GM12878 (cell line): ENCODE results near the gene RBMS3. TPM values are rescaled to one million over a fixed set of nuclear protein-coding genes. Genes with fewer than 3 reads are reported as not detected.

Source experiments
- ATAC-seq: fragments of 200-7000 bp; cut with Tn5 transposase; 3 replicates; pipeline ENCODE4 v1.9.1; 2020; ENCODE audit warnings: mild to moderate bottlenecking, moderate library complexity
- BruUV-seq: library from RNA; stranded (reverse); fragments of 400-500 nt; replicated peaks from 2 replicates; lab custom pipeline; 2021; lab: Mats Ljungman, UMichigan
- CTCF ChIA-PET: fragments of 300-600 bp; sonication (Branson Sonifier 250); formaldehyde crosslinking; extraction: SDS; loops from one replicate; lab custom pipeline; 2021; ENCODE audit warnings: inconsistent platforms; lab: Yijun Ruan, JAX
- POLR2A ChIA-PET: fragments of 350-600 bp; formaldehyde crosslinking; extraction: SDS; loops from one replicate; lab custom pipeline; 2021; ENCODE audit warnings: inconsistent platforms; lab: Charles Lee
- RAD21 ChIA-PET: fragments of 300-600 bp; sonication (Branson Sonifier 250); formaldehyde crosslinking; loops from one replicate; lab custom pipeline; 2023; ENCODE audit warnings: antibody characterized with exemption; ENCODE audit not compliant: unreplicated experiment; lab: Charles Lee
- SMC1A ChIA-PET: fragments of 300-600 bp; sonication (Branson Sonifier 250); formaldehyde crosslinking; loops from one replicate; lab custom pipeline; 2023; ENCODE audit not compliant: unreplicated experiment, uncharacterized antibody; lab: Charles Lee
- DNase-seq: peaks from one replicate; pipeline ENCODE4 v3.0.0-alpha.2; 2011; ENCODE audit warnings: low read depth, low spot score
- FAIRE-seq: peaks from 3 replicates; lab custom pipeline; 2011; peaks lifted over from hg19 to GRCh38; lab: Jason Lieb, UNC
- H2AFZ ChIP-seq: 2 replicates; pipeline ENCODE4 v1.6.0; 2011; ENCODE audit warnings: low read depth, low read length, control low read depth; ENCODE audit not compliant: control insufficient read depth
- H3K27ac ChIP-seq: 2 replicates; pipeline ENCODE4 v1.5.1; 2011; ENCODE audit warnings: control low read depth; ENCODE audit not compliant: control insufficient read depth, insufficient read depth
- H3K27me3 ChIP-seq, 2 experiments: replicated peaks in 1 of 2; 2 replicates each; pipeline versions ENCODE4 v1.6.0 to v1.6.1; 2011; ENCODE audit warnings: low read length in 1 of 2; ENCODE audit not compliant: control insufficient read depth in 2 of 2, insufficient read depth in 2 of 2
- H3K36me3 ChIP-seq, 2 experiments: 2 replicates each; pipeline ENCODE4 v1.5.1; 2011; ENCODE audit warnings: low read length in 1 of 2; ENCODE audit not compliant: control insufficient read depth in 2 of 2, insufficient read depth in 2 of 2
- H3K4me1 ChIP-seq: 2 replicates; pipeline ENCODE4 v1.6.1; 2011; ENCODE audit warnings: mild to moderate bottlenecking, low read length, moderate library complexity, mixed read lengths; ENCODE audit not compliant: control insufficient read depth, insufficient read depth
- H3K4me2 ChIP-seq: 2 replicates; pipeline ENCODE4 v1.6.0; 2011; ENCODE audit warnings: control low read depth; ENCODE audit not compliant: control insufficient read depth, insufficient read depth
- H3K4me3 ChIP-seq: fragments of 200-600 bp; sonication (generic); 2 replicates; pipeline ENCODE4 v1.5.1; 2016
- H3K79me2 ChIP-seq: 2 replicates; pipeline ENCODE4 v1.6.0; 2011; ENCODE audit warnings: low read length; ENCODE audit not compliant: control insufficient read depth, insufficient read depth
- H3K9ac ChIP-seq: 2 replicates; pipeline ENCODE4 v1.8.0; 2011; ENCODE audit warnings: low read length, control low read depth, mixed read lengths; ENCODE audit not compliant: control insufficient read depth, insufficient read depth
- H3K9me3 ChIP-seq: replicated peaks from 3 replicates; pipeline ENCODE4 v1.5.1; 2011; ENCODE audit warnings: mild to moderate bottlenecking, low read length; ENCODE audit not compliant: control insufficient read depth, insufficient read depth
- H4K20me1 ChIP-seq: 2 replicates; pipeline ENCODE4 v1.6.0; 2011; ENCODE audit not compliant: control insufficient read depth, insufficient read depth
- GABPA ChIP-seq: IDR thresholded peaks from 2 replicates; pipeline ENCODE4 v1.6.1; 2014; ENCODE audit warnings: antibody characterized with exemption, low read depth, mild to moderate bottlenecking, inconsistent platforms
- POU2F2 ChIP-seq: IDR thresholded peaks from 3 replicates; pipeline ENCODE4 v1.6.1; 2011; ENCODE audit warnings: low read depth, mild to moderate bottlenecking, low read length, borderline replicate concordance
- RFX5 ChIP-seq: IDR thresholded peaks from 2 replicates; pipeline ENCODE4 v1.6.1; 2011; ENCODE audit warnings: low read depth, low read length, improper control_type of control experiment
- SUPT20H ChIP-seq: IDR thresholded peaks from 2 replicates; pipeline ENCODE4 v1.6.1; 2011; ENCODE audit warnings: low read depth, mild to moderate bottlenecking, low read length, moderate library complexity, borderline replicate concordance; ENCODE audit not compliant: control insufficient read depth
- WRNIP1 ChIP-seq: IDR thresholded peaks from 2 replicates; pipeline ENCODE4 v1.6.1; 2011; ENCODE audit warnings: low read depth, low read length, improper control_type of control experiment, borderline replicate concordance
- ZBED1 ChIP-seq: IDR thresholded peaks from 2 replicates; pipeline ENCODE4 v1.6.1; 2016; ENCODE audit warnings: borderline replicate concordance
- WGBS: methylation state at CpG from one replicate; pipeline ENCODE4 v1.1.6; 2016; ENCODE audit warnings: low lambda C conversion rate; ENCODE audit not compliant: insufficient replicate concordance, insufficient coverage; ENCODE audit errors: missing lambda C conversion rate; 5-methylcytosine and 5-hydroxymethylcytosine counted together
- in situ Hi-C: fragments of 300-500 bp; cut with MboI; formaldehyde crosslinking; loops from 9 replicates; pipeline ENCODE4 v1.14.3; 2018; ENCODE audit warnings: mixed read lengths
- intact Hi-C: fragments of 100-400 bp; cut with micrococcal nuclease; formaldehyde crosslinking; loops from one replicate; pipeline ENCODE4 v1.14.2; 2022; ENCODE audit not compliant: unreplicated experiment
- polyA plus RNA-seq, 11 experiments: library from polyadenylated mRNA; depleted of rRNA in 4 of 11; unstranded in 6 of 11; stranded (reverse) in 5 of 11; fragments of >200 nt; fragmentation: Nextera tagmentation in 4 of 11; fragmentation: Illumina TruSeq in 1 of 11; extraction: Ambion mirVana in 4 of 11; extraction: Trizol in 1 of 11; gene quantifications; 1 replicate in 1 of 11; 2 replicates in 10 of 11; pipeline versions ENCODE4 v1.2.1 to v1.2.3, GENCODE V29; 2011 to 2016; ENCODE audit warnings: inconsistent platforms in 2 of 11, missing spikeins in 2 of 11, low read depth in 1 of 11
- total RNA-seq, 4 experiments: library from RNA; depleted of rRNA in 3 of 4; stranded (reverse); fragments of >200 nt in 3 of 4; fragmentation: Illumina TruSeq in 1 of 4; extraction: Trizol in 1 of 4; gene quantifications; 2 replicates each; pipeline versions ENCODE4 v1.2.1 to v1.2.3, GENCODE V29; 2013 to 2021
- TF ChIP-seq, protein P1 (sequence below): fragments of 450-650 bp; IDR thresholded peaks from 2 replicates; pipeline ENCODE4 v1.6.1; 2018; ENCODE audit warnings: mild to moderate bottlenecking, low read depth, moderate library complexity; ENCODE audit not compliant: partially characterized antibody

The RBMS3 gene
- total and polyA plus RNA-seq, 10 of the 15 experiments (the other 5 are each of a cell fraction or from before 2014, with no cell fraction given), result 0.79 to 4.7 (median 3.1) TPM

- no peak overlapping the region for H3K4me2 ChIP-seq
- H3K27ac ChIP-seq, result no peak overlapping the region
- H4K20me1 ChIP-seq, result no peaks in the 10 kb centered on the region
- H3K27me3 ChIP-seq, result no peaks in the 10 kb centered on the region
- H3K9ac ChIP-seq, result no peak overlapping the region
- no peaks in the 10 kb centered on the region for H3K79me2 ChIP-seq
- no peak for ATAC-seq
- ChIA-PET SMC1A (interaction anchor here (0.8 kb wide), 1 partner anchor 19 kb away, joined by 3 read pairs; no protein-coding TSS in a partner anchor), CTCF (no interaction called here), RAD21 (no interaction called here), POLR2A (no interaction called here)
- in situ Hi-C loops, result no loop called here
- WGBS, result 0% methylated on average over 4 of the region's 4 CpGs
- TF ChIP-seq, protein P1, sequence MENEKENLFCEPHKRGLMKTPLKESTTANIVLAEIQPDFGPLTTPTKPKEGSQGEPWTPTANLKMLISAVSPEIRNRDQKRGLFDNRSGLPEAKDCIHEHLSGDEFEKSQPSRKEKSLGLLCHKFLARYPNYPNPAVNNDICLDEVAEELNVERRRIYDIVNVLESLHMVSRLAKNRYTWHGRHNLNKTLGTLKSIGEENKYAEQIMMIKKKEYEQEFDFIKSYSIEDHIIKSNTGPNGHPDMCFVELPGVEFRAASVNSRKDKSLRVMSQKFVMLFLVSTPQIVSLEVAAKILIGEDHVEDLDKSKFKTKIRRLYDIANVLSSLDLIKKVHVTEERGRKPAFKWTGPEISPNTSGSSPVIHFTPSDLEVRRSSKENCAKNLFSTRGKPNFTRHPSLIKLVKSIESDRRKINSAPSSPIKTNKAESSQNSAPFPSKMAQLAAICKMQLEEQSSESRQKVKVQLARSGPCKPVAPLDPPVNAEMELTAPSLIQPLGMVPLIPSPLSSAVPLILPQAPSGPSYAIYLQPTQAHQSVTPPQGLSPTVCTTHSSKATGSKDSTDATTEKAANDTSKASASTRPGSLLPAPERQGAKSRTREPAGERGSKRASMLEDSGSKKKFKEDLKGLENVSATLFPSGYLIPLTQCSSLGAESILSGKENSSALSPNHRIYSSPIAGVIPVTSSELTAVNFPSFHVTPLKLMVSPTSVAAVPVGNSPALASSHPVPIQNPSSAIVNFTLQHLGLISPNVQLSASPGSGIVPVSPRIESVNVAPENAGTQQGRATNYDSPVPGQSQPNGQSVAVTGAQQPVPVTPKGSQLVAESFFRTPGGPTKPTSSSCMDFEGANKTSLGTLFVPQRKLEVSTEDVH, result no peak
- TF ChIP-seq RFX5 (no peak), POU2F2 (no peak), WRNIP1 (no peak), GABPA (no peak), ZBED1 (no peak), SUPT20H (no peak)
- no peak for FAIRE-seq
- no TSS peak for BruUV-seq
- H3K9me3 ChIP-seq, result no peaks in the 10 kb centered on the region
- H3K4me1 ChIP-seq, result no peaks in the 10 kb centered on the region
- H3K4me3 ChIP-seq, result no peak overlapping the region
- DNase-seq, result no peak
- intact Hi-C loops, result no loop called here
- no peak overlapping the region for H2AFZ ChIP-seq
- no peaks in the 10 kb centered on the region for H3K36me3 ChIP-seq
These were observed 40.0 kb upstream of the RBMS3 start for GRCh38 chr3:29240887-29241286.
